HepG2 (cell line): Measurements from ENCODE around the gene CLTA. TPM values are rescaled to one million over a fixed set of nuclear protein-coding genes. Genes with fewer than 3 reads are reported as not detected.

Source experiments
- ARNT2 ChIP-seq: sonication (generic); formaldehyde crosslinking; IDR thresholded peaks from 2 replicates; pipeline ENCODE4 v1.8.0; 2022; ENCODE audit warnings: mild to moderate bottlenecking, low read depth, missing genetic modification reagents, moderate library complexity
- E2F1 ChIP-seq: sonication (generic); formaldehyde crosslinking; IDR thresholded peaks from 2 replicates; pipeline ENCODE4 v1.5.0; 2020; ENCODE audit warnings: missing genetic modification reagents
- GLMP ChIP-seq: sonication (generic); formaldehyde crosslinking; IDR thresholded peaks from 2 replicates; pipeline ENCODE4 v1.9.0; 2021; ENCODE audit warnings: missing genetic modification reagents, mild to moderate bottlenecking, borderline replicate concordance
- HES4 ChIP-seq: sonication (generic); formaldehyde crosslinking; IDR thresholded peaks from 2 replicates; pipeline ENCODE4 v1.9.0; 2021; ENCODE audit warnings: mild to moderate bottlenecking, missing genetic modification reagents, borderline replicate concordance
- HMG20A ChIP-seq: IDR thresholded peaks from 2 replicates; pipeline ENCODE4 v1.6.1; 2016; ENCODE audit warnings: borderline replicate concordance
- HOXD1 ChIP-seq: sonication (generic); formaldehyde crosslinking; IDR thresholded peaks from 2 replicates; pipeline ENCODE4 v1.5.0; 2020; ENCODE audit warnings: missing genetic modification reagents
- MYPOP ChIP-seq: sonication (generic); formaldehyde crosslinking; IDR thresholded peaks from 2 replicates; pipeline ENCODE4 v1.8.1; 2023; ENCODE audit warnings: mild to moderate bottlenecking, moderate library complexity, missing genetic modification reagents
- RARG ChIP-seq: sonication (generic); formaldehyde crosslinking; IDR thresholded peaks from 2 replicates; pipeline ENCODE4 v1.4.0; 2020; ENCODE audit warnings: low read depth, mild to moderate bottlenecking, missing genetic modification reagents
- RBAK ChIP-seq: sonication (generic); formaldehyde crosslinking; IDR thresholded peaks from 2 replicates; pipeline ENCODE4 v1.5.1; 2020; ENCODE audit warnings: mild to moderate bottlenecking, missing genetic modification reagents
- SRSF4 ChIP-seq: fragments of 200-400 bp; formaldehyde crosslinking; IDR thresholded peaks from one replicate; pipeline ENCODE4 v1.6.1; 2018; ENCODE audit warnings: mild to moderate bottlenecking, low read depth, low read length, moderate library complexity; ENCODE audit not compliant: poor library complexity, severe bottlenecking
- THAP9 ChIP-seq: sonication (generic); formaldehyde crosslinking; IDR thresholded peaks from 2 replicates; pipeline ENCODE4; 2020; ENCODE audit warnings: missing genetic modification reagents, mild to moderate bottlenecking, borderline replicate concordance
- ZBTB3 ChIP-seq: sonication (generic); formaldehyde crosslinking; IDR thresholded peaks from 2 replicates; pipeline ENCODE4 v1.4.0; 2020; ENCODE audit warnings: low read depth, mild to moderate bottlenecking, moderate library complexity, missing genetic modification reagents, borderline replicate concordance
- ZNF280D ChIP-seq: sonication (generic); formaldehyde crosslinking; IDR thresholded peaks from 2 replicates; pipeline ENCODE4 v1.5.1; 2020; ENCODE audit warnings: mild to moderate bottlenecking, missing genetic modification reagents
- ZNF317 ChIP-seq: sonication (generic); formaldehyde crosslinking; IDR thresholded peaks from 2 replicates; pipeline ENCODE4 v1.5.0; 2020; ENCODE audit warnings: mild to moderate bottlenecking, missing genetic modification reagents
- ZNF614 ChIP-seq: IDR thresholded peaks from 2 replicates; pipeline ENCODE4 v1.6.1; 2018; ENCODE audit warnings: missing biosample characterization, missing genetic modification reagents, inconsistent platforms, borderline replicate concordance
- ZNF674 ChIP-seq: sonication (generic); formaldehyde crosslinking; IDR thresholded peaks from 2 replicates; pipeline ENCODE4 v1.5.0; 2020; ENCODE audit warnings: low read depth, mild to moderate bottlenecking, missing genetic modification reagents
- ZNF713 ChIP-seq: sonication (generic); formaldehyde crosslinking; IDR thresholded peaks from 2 replicates; pipeline ENCODE4 v1.4.0; 2020; ENCODE audit warnings: mild to moderate bottlenecking, missing genetic modification reagents
- ZSCAN21 ChIP-seq: sonication (generic); formaldehyde crosslinking; IDR thresholded peaks from 2 replicates; pipeline ENCODE4 v1.8.0; 2022; ENCODE audit warnings: mild to moderate bottlenecking, missing genetic modification reagents, moderate library complexity, borderline replicate concordance
- polyA plus RNA-seq, 8 experiments: library from polyadenylated mRNA; depleted of rRNA in 3 of 8; stranded (reverse) in 7 of 8; unstranded in 1 of 8; fragments of >200 nt; fragmentation: Illumina TruSeq in 4 of 8; extraction: Trizol in 4 of 8; gene quantifications; 2 replicates each; pipeline versions ENCODE4 v1.2.1 to v1.2.3, GENCODE V29; 2011 to 2016; ENCODE audit warnings: low read depth in 4 of 8, missing spikeins in 1 of 8, mixed read lengths in 1 of 8; ENCODE audit not compliant: insufficient read depth in 1 of 8
- total RNA-seq, 5 experiments: library from RNA; depleted of rRNA; stranded (reverse); fragments of >200 nt; fragmentation: Illumina TruSeq; extraction: Trizol; gene quantifications; 2 replicates each; pipeline ENCODE4 v1.2.3, GENCODE V29; 2016; ENCODE audit warnings: low read depth in 1 of 5

Gene CLTA
- total and polyA plus RNA-seq, 2 of the 13 experiments (the other 11 are each of a cell fraction or from before 2014, with no cell fraction given) = 143 to 222 TPM

- TF ChIP-seq ZNF674 (CRISPR knock-in tag) (no peak), ZBTB3 (no peak), ZNF280D (CRISPR knock-in tag) (peak; percentile 77; the same call in 1 of the 2 replicates), RBAK (CRISPR knock-in tag) (no peak), SRSF4 (no peak), ARNT2 (CRISPR knock-in tag) (peak; percentile 45; the same call in 1 of the 2 replicates), MYPOP (CRISPR knock-in tag) (peak; percentile 95), ZNF317 (peak; percentile 79; the same call in 1 of the 2 replicates), ZNF614 (CRISPR knock-in tag) (no peak), RARG (CRISPR knock-in tag) (no peak), E2F1 (CRISPR knock-in tag) (peak; percentile 59; the same call in 1 of the 2 replicates), HOXD1 (CRISPR knock-in tag) (0 out of 2 replicates have a peak, but pooled peaks have one; percentile 72), GLMP (CRISPR knock-in tag) (no peak), THAP9 (CRISPR knock-in tag) (peak; percentile 68; the same call in 1 of the 2 replicates), ZSCAN21 (CRISPR knock-in tag) (peak; percentile 80), HES4 (CRISPR knock-in tag) (no peak; the same call in 1 of the 2 replicates), ZNF713 (peak; percentile 53; the same call in 1 of the 2 replicates), HMG20A (CRISPR knock-in tag) (no peak)
Observed at GRCh38 chr9:36258208-36258995, 67.7 kb downstream of the CLTA start, which contains the start of gene GNE (continued).
